ENCODE results near the gene IL1RL2.

- TF ChIP-seq ESRRG (CRISPR knock-in tag; IDR thresholded peaks at IDR 0.05) (no peak), TOX (CRISPR knock-in tag; IDR thresholded peaks at IDR 0.05; ENCODE audit: borderline replicate concordance) (no peak), RARB (CRISPR knock-in tag; IDR thresholded peaks at IDR 0.05) (no peak), CREB5 (CRISPR knock-in tag; IDR thresholded peaks at IDR 0.05; ENCODE audit: low read depth) (no peak)
These were observed 2.3 kb upstream of the IL1RL2 start for GRCh38 chr2:102184568-102184967.

Data from SK-N-SH treated with all-trans-retinoic acid at 6 μM for 48 hours (cell line).